GM04504 (cell line): Measurements from ENCODE around the gene PANK4.
"Not testable (repeated sequence)": the region's sequence is repeated elsewhere in the genome, so short reads cannot be mapped to it uniquely, and the experiment has no call there.

Experiments used
- DNase-seq: peaks from one replicate; pipeline ENCODE4 v3.0.0-alpha.2; 2012; ENCODE audit warnings: low read depth

Gene PANK4

GRCh38 chr1:2459102-2459753 lies 67.2 kb downstream of the PANK4 start:
- DNase-seq = not testable (repeated sequence)

GRCh38 chr1:2458687-2459086 lies 67.7 kb downstream of the PANK4 start:
- DNase-seq = no peak
